B cell (primary cell): ENCODE measurements around the gene GUCA2A.

ENCODE experiments used
- EZH2 ChIP-seq: IDR thresholded peaks from 2 replicates; pipeline ENCODE4 v1.6.1; 2012; ENCODE audit warnings: borderline replicate concordance, low read depth, mild to moderate bottlenecking, moderate library complexity, low read length; ENCODE audit not compliant: insufficient read depth, poor library complexity, severe bottlenecking
- TF ChIP-seq, protein P1 (sequence below): fragments of 200-600 bp; IDR thresholded peaks from one replicate; pipeline ENCODE4 v1.8.0; 2022; ENCODE audit warnings: antibody characterized with exemption, mild to moderate bottlenecking

DNA sequence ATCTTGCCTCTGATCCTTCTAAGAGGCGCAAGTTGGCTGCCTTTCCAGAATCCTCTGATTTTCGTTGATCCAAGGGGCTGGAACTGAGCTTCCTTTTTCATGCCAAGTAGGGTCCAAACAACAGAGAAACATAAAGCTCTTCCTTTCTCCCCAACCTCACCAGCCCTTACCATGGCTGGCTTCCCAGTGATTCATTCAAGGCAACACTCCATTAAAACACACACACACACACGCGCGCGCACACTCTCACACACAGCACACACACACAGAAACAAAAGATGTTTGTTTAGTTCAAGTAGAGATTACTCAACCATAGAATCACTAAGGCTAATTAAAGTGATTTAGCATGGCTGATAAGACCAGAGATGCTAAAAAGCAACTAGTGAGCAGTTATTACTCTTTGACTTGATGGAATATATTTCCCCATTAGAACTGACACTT, 13.0 kb upstream of the GUCA2A start:
- TF ChIP-seq, protein P1, sequence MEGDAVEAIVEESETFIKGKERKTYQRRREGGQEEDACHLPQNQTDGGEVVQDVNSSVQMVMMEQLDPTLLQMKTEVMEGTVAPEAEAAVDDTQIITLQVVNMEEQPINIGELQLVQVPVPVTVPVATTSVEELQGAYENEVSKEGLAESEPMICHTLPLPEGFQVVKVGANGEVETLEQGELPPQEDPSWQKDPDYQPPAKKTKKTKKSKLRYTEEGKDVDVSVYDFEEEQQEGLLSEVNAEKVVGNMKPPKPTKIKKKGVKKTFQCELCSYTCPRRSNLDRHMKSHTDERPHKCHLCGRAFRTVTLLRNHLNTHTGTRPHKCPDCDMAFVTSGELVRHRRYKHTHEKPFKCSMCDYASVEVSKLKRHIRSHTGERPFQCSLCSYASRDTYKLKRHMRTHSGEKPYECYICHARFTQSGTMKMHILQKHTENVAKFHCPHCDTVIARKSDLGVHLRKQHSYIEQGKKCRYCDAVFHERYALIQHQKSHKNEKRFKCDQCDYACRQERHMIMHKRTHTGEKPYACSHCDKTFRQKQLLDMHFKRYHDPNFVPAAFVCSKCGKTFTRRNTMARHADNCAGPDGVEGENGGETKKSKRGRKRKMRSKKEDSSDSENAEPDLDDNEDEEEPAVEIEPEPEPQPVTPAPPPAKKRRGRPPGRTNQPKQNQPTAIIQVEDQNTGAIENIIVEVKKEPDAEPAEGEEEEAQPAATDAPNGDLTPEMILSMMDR: no peak
- TF ChIP-seq EZH2: no peak
